EL (cell line): ENCODE results near the gene HNRNPUL1.

Experiments
- DNase-seq: peaks from one replicate; pipeline ENCODE4 v3.0.0-alpha.2; 2016

HNRNPUL1 gene

DNA sequence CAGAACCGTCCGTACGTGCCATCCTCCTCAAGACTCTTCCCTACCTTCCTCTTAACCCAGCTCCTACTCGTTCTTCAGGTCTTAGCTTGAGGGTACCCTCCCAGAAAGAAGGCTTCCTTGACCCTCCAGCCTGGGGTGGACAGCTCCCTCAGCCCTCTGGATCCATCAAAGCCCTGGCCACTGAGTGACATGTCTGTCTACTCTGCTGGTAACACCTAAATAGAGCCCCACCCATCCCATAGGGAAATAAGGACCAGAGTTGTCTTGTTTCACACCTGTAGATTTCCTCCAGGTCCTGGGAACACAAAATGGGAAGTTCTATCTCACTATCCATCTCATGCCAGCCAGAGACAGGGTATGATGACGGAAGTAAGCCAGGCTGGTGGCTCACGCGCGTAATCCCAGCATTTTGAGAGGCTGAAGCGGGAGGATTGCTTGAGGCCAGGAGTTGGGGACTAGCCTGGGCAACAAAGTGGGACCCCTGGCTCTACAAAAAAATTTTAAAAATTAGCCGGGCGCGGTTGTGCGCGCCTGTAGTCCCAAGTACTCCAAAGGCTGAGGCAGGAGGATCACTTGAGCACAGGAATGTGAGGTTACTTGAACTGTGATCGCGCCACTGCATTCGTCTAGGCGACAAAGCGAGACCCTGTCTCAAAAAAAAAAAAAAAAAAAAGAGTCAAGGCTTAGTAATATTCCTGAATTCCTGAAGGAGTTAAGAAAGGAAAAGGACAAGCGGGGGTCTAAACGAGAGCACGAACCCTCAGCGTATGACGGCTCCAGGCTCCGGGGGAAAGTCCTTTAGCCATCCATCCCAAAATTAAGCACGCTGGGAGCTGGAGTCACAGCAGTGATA lies 45.2 kb downstream of the HNRNPUL1 start:
- peak; percentile 26 for DNase-seq

DNA sequence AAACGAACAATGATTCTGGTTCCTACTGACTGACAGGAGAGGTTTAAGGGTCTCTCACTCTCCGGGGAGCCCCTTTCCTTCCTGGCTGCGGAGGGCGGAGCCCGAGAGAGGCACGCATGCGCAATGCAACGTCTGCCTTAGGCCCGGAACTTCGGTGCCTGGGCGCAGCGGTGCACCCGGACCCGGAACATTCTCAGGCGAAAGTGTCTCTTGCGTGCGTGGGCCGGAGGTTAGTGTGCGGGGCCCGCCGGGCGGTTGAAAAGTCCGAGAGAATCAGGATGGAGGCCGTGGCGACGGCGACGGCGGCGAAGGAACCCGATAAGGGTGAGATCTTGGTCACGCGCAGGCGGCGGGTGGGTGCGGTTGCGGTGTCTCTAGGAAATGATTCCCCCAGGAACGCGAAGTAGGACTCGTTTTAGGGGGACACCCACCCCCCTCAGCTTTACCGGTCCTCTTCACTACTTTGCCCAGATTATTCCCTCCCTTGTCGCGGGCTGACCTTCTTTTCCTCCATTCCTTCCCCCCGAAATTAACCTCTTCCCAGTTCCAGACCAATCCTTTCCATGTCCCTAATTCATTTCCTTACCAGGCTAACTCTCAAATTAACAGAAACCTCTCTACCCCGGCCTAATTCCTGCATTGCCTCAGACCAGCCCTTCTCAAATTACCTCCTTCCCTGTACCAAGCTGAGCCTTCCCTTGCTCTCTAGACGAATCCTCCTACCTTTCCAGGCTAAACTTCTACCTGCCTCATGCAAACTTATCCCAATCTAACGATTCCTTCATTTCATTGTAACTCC lies 46.1 kb downstream of the HNRNPUL1 start, which contains the start of gene CCDC97:
TSS of gene CCDC97 (plus strand) at position 140 of the 799 bp plus-strand sequence. CDS start at position 279, 139 bp downstream.
- DNase-seq, result peak; percentile 85

DNA sequence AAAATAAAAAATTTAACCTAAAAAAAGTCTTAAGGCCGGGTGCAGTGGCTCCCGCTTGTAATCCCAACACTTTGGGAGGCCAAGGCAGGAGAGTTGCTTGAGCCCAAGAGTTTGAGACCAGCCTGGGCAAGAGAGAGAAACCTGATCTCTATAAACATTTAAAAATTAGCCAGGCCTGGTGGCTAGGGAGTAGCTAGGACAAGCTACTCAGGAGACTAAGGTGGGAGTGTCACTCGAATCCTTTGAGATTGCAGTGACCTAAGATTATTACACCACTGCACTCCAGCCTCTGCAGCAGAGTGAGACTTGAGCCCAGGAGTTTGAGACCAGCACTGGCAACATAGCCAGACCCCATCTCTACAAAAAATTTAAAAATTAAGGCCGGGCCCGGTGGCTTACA lies 46.9 kb downstream of the HNRNPUL1 start:
- no peak for DNase-seq

DNA sequence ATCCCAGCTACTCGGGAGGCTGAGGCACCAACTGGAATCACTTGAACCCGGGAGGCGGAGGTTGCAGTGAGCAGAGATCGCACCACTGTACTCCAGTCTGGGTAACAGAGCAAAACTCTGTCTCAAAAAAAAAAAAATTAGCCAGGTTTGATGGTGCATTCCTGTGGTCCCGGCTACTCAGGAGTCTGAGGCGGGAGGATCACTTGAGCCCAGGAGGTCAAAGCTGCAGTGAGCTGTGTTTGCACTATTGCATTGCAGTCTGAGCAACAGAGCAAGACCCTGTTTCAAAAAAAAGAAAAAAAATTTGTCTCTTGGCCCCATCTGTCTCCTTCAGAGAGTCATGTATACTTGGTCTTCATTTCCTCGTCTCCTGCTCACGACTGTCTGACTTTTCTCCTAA lies 47.4 kb downstream of the HNRNPUL1 start:
- DNase-seq, result no peak

DNA sequence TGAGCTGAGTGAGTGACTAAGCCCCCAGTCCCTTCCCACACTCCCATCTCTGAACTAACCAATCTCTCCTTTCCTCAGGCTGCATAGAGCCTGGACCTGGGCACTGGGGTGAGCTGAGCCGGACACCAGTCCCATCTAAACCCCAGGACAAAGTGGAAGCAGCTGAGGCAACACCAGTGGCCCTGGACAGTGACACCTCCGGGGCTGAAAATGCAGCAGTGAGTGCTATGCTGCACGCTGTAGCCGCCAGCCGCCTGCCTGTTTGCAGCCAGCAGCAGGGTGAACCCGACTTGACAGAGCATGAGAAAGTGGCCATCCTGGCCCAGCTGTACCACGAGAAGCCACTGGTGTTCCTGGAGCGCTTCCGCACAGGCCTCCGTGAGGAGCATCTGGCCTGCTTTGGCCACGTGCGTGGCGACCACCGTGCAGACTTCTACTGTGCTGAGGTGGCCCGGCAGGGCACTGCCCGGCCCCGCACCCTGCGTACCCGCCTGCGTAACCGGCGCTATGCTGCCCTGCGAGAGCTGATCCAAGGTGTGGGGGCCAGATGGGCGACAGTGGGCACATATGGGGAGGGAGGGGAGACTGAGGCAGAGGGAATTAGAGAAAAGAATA lies 52.2 kb downstream of the HNRNPUL1 start:
- no peak for DNase-seq

DNA sequence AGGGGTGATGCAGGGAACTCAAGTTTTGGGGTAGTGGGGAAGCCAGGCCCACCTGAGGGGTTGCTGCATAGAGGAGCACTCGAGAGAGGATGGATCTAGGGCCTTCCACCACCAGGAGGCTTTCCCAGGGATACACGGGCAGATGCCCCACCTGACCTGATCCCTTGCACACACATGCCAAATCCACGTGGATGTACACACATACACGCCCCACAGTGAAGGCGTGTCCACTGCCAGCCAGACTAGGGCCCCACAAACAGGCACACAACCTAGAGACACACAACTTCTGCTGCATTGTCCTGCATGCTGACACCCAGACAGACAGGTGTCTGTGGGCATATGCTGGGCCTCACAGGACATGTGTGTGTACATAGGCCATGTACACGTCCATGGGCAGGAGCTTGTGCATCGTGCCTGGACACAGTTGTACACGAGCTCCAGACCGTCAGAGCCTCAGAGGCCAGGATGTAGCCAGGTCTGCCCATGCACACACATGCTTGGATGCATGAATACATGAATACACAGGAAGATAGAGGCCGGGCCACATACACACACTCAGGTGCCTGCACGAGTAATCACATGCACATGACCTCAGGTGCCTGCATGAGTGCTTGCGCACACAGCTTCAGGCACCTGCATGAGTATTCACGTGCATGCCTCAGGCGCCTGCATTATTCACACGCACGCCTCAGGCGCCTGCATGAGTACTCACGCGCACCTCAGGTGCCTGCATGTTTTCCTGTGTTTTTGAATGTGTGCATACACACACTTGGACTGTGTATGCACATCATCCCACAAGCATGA lies 54.7 kb downstream of the HNRNPUL1 start:
- DNase-seq, result no peak

DNA sequence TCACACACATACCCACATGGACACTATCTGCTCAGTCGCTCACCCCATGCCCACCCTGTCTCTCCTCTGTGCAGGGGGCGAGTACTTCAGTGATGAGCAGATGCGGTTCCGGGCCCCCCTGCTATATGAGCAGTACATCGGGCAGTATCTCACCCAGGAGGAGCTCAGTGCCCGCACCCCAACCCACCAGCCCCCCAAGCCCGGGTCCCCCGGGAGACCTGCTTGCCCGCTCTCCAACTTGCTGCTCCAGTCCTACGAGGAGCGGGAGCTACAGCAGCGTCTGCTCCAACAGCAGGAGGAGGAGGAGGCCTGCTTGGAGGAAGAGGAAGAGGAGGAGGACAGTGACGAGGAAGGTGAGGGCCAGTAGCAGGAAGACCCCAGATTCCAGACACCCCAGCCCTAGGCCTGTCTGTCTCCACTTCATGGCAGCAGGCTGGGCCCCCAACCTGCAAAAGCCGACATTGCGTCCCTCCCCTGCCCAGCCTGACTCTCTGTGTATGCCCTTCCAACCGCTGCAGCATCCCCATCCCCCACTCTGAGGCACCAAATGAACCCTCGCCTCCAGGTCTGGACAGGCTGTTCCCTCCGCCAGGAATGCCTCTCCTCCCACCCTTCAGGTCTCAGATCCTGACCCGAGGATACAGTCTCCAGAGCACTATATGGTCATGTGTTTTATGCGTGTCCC lies 55.5 kb downstream of the HNRNPUL1 start:
- DNase-seq, result no peak

DNA sequence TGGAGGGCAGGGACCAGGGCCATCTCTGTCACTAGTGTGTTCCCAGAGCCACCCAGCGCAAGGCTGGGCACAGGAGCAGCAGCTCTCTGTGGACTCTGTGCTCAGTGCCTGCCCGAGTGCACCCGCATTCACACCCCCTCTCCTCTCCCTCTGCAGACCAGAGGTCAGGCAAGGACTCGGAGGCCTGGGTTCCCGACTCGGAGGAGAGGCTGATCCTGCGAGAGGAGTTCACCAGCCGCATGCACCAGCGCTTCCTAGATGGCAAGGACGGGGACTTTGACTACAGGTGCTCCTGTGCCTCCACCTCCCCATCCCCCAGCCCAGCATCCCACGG lies 56.0 kb downstream of the HNRNPUL1 start:
- DNase-seq, result no peak

DNA sequence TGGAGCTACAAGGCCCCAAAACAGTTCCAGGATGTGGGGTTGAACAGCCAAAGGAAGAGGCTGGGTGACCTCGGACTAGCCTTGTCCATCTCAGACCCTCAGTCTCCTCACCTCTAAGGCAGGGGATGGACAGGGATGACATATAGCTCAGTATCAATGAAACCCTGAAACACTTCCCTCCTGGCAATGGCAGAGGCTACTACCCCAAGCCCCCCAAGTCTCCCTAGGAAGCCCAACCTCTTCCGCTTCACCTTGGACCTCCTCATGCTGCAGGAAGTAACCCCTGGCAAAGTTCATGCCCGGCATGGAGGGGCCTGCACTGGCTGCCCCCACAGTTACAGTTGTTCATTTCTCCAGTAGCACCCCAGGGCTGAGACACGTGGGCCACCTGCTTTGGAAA lies 56.4 kb downstream of the HNRNPUL1 start:
- no peak for DNase-seq

DNA sequence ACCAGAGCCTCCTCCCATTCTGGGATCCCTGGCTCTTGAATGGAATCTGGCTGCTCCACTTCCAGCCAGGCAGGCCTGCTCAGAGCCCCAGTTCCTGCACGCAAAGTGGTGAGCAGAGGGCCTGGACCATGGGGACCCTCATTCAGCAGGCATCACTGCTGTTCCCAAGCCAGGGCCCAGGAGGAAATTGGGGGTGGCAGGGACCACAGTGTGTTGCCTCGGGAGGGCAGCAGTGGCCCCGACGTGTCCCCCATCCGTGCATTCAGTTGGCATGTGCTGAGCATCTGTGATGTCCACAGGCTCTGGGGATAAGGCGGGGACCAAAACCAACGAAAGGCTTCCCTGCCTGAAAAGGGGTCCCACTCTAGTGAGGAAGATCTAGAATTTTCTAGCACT lies 57.0 kb downstream of the HNRNPUL1 start:
- DNase-seq, result no peak

DNA sequence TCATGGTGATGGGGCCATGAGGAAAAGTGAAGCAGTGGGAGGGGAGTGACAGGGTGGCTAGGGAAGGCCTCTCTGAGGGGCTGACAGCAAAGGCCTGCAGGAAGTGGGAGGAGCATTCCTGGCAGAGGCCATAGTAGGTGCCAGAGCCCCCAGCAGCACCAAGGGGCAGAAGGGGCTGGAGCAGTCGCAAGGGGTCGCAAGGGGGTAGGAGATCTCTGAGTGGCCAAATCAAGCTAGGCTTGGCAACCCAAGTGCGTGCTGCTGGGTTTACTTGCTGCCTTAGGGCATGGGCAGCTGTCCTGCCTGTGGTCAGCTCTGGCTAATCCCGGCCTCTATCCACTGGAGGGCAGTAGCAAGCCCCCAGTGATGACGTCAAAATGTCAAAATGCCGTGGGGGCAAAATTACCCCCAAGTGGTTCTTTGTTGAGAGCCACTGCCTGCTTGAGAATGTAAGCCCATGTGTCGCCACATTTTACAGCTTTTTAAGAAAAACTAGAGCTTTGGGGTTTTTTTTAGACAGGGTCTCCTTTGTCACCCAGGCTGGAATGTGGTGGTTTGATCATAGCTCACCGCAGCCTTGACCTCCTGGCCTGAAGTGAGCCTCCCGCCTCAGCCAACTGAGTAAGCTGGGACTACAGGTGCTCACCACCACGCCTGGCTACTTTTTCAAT lies 57.6 kb downstream of the HNRNPUL1 start:
- peak; percentile 90 for DNase-seq

DNA sequence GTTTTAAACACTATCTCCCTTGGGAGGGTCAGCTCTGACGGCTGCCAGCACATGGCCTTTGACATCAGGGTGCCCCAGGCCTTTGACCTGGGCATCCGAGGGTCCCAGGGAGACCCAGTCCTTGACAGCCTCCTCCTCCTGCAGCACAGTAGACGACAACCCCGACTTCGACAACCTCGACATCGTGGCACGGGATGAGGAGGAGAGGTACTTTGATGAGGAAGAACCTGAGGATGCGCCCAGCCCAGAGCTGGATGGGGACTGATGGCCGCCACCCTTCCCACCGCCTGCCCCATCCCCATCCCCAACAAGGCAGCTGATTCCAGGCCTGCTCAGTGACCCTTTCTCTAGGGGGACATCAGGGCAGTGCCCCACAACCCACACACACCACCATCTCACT lies 58.3 kb downstream of the HNRNPUL1 start:
- DNase-seq, result no peak

DNA sequence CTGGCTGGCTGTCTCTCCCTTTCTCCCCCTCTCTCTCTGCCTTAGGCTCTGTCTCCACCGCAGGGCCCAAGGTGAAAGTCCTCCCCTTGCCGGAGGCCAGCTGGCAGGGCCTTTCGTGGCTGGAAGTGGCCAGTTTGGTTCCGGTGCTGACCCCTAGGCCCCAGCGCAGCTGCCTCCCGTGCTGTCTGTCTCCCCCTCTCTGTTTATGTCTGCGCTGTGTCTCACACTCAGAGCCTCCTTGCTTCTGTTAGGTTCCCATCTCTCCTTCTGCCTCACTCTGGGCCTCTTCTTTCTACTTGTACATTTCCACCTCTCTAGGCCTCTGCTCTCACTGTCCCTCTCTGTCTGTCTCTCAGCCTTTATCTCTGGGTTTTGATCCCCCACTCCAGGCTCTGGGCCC lies 58.9 kb downstream of the HNRNPUL1 start:
- peak; percentile 82 for DNase-seq

DNA sequence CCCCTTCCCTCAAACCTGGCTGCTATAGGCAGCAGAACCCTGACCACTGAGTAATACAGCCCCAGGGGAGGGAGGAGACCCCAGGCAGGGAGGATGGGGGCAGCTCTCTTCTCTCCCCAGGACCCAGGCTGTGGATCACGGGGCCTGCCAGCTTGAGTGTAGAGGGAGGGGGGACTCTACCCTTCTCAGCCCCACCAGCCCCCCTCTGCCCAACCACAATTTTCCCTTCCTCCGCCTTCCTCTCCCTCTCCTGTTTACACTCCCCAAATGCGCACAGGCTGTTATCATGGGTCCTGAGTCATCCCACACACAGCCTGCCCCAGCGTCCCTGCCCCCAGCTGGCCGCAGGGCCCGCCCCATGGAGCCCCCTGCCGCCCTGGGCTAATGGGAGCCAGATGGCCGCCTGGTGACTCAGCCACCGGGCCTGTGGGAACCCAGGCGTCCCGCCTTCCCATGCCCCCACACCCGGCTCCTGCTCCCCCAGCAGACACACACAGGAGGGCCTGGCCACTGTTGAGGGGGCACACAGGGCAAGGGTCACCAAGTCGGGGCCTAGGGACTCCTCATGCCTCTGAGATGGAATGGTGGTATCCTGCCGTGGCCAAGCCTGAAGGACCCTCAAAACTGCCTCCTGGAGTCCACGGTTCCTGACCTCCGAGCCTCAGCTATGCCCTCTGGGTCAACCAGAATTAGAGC lies 59.4 kb downstream of the HNRNPUL1 start:
- DNase-seq, result peak; percentile 97

DNA sequence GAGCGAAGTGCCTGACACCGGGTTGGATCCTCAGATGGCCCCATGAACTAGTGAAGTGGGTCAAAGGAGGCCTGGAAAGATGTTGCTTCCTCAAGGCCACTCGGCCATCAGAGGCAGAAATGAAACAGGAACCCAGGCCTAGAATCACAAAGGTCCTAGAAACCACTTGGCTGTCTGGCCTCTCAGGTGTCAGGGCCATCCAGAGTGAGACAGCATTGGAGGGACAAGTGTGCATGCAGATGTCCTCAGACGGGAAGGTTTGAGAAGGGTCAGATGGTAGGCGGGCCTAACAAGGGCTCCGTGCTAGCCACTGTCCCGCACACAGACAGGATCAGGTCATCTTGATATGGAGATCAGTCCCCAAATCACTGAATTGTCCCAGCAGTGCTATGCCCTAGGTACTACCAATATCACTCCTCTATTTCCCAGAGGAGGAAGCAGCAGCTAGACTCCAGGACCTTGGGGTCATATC lies 60.1 kb downstream of the HNRNPUL1 start:
- DNase-seq, result no peak

DNA sequence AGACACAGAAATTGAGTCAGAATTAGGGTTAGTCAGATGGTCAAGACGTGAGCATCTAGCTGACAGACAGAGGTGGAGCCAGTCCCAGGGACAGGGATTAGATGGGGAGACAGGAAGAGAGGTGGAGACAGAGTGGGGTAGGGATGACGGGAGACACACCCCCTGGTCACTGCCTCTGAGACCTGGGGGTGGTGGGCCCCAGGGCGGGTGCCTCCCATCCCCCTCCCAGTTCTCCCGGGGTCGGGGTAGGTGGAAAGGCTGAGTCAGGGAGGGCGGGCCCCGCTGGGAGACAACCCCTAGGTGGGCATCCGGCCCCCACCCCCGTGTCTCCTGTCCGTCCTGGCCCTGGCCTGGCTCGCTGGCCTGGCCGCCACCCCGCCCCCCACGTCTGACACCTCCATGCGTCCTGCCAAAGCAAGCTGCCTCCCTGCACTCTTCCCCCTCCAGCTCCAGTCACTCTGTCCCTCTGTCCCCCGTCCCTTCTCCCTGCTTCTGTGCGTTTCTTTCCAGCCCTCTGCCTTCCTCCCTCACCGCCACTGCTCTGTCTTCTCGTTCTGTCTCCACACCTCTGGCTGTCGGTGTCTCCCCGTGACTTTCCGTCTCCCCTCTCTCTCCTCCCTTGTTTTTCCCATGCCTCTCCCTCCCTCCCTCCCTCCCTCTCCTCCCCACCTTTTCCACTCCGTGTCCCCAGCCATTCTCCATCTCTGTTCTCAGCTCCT lies 60.9 kb downstream of the HNRNPUL1 start:
- DNase-seq, result peak; percentile 78

DNA sequence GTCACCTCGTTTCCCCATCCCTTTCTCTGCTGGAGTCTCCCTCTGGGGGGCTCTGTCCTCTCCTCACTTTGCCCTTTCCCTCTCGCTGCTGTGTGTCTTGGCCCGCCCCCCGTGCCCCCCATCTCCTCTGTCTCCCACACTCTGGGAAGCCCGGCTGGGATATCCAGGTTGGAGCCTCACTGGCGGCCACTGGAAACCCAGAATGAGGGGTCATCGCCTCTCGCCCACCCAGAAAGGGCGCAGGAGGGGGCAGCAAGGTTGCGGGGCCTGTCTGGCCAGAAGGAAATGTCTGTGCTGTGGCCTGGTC lies 61.4 kb downstream of the HNRNPUL1 start:
- DNase-seq, result no peak

DNA sequence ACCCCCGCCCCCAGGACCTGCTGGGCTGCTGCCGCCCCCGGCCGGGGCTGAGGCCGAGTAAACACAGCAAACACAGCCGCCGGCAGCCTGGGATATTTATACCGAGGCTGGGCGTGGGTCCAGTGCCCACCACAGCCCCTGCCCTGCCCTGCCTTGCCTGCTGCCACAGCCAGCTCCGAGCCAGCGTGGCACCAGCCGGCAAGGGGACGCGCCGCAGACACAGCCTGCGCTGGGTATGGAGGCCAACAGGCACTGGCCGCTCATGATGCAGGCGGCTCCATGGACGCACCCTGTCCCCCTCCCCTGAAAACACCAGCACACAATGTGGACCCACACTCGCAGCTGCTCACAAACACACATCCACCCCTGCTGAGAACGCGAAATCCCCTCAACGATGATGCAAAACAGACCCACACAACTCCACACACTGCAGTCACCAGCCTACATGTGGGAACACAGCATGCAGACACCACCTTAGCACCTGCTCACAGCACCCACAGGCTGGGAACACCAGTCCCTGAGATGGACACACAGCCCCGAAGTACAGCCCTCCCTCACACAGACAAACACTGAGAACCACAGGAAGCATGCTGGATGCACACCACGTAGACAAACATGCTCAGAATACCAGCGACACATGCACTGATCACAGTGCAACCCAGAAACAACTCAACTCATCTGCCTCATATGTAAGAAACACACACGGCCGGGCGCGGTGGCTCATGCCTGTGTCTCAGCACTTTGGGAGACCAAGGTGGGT lies 62.0 kb downstream of the HNRNPUL1 start:
- peak; percentile 52 for DNase-seq

DNA sequence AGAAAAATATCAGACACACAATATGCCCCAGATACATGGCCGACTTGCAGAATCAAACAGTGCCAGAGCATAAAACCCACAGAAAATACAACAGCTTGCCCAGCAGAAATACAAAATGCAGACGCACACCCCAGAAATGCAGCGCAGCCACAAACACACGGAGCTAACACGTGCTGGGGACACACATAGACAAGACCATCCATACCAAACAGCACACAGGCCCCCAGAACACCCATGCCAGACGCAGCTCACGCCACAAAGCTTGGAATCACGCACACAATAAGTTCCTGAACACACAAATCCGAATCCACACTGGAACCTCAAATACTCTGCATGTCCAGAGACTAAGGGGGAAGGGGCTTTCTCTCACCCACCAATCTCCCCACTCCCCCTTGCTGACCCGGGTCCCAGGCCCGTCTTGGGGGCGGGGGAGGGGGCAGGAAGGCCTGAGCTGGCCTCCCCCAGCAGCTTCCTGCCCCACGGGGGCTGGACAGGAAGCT lies 63.0 kb downstream of the HNRNPUL1 start:
- no peak for DNase-seq
